ENCODE measurements around the gene PILRB.
"Not testable (repeated sequence)": the region's sequence is repeated elsewhere in the genome, so short reads cannot be mapped to it uniquely, and the experiment has no call there.

Gene PILRB

DNA sequence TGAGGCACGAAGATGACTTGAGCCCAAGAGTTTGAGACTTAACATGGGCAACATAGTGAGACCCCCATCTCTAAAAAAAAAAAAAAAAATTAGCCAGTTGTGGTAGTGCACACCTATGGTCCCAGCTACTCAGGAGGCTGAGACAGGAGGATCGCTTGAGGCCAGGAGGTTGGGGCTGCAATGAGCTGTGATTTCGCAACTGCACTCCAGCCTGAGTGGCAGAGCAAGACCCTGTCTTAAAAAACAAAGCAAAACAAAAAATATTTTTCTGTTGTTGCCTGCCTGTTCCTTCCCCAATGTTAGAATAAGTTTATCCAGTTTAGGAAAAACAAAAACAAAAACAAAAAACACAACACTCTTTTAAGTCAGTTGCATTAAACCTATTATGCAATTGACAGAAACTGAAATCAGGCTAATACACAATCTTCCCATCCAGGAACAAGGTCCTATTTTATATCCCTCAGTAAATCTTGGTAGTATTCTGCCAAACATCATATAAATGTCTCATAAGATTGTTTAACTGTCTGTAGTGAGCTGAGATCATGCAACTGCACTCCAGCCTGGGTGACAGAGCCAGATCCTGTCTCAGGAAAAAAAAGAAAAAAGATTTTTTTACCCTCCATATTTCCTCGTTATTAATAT lies 20.3 kb downstream of the PILRB start:
- no peak for DNase-seq

DNA sequence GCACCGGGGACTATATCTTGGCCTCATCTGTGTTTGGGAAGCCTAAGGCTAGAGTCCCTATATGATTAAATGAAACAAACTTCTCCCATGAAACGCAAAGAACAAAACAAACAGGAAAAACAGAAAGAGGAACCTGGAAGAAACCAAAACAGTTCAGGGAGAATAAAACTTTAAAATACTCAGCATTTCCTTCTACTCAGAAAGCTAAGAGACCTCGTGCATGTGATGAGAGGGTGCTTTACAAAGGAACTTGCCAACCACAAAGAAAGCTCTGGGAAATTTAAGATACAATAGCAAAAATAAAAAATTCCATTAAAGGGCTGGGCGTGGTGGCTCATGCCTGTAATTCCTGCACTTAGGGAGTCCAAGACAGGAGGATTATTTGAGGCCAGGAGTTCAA lies 22.3 kb downstream of the PILRB start:
- no peak for DNase-seq

DNA sequence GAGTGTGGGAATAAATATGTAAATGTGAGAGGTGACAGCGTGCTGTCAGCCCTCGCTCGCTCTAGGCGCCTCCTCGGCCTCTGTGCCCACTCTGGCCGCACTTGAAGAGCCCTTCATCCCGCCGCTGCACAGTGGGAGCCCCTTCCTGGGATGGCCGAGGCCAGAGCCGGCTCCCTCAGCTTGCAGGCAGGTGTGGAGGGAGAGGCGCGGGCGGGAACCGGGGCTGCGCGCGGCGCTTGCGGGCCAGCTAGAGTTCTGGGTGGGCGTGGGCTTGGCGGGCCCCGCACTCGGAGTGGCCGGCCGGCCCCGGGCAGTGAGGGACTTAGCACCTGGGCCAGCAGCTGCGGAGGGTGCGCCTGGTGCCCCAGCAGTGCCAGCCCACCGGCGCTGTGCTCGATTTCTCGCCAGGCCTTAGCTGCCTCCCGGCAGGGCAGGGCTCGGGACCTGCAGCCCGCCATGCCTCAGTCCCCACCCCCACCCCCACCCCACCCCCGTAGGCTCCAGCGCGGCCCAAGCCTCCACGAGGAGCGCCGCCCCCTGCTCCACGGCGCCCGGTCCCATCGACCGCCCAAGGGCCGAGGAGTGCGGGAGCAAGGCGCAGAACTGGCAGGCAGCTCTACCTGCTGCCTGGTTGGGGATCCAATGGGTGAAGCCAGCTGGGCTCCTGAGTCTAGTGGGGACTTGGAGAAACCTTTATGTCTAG lies 23.8 kb downstream of the PILRB start:
- DNase-seq: not testable (repeated sequence)

DNA sequence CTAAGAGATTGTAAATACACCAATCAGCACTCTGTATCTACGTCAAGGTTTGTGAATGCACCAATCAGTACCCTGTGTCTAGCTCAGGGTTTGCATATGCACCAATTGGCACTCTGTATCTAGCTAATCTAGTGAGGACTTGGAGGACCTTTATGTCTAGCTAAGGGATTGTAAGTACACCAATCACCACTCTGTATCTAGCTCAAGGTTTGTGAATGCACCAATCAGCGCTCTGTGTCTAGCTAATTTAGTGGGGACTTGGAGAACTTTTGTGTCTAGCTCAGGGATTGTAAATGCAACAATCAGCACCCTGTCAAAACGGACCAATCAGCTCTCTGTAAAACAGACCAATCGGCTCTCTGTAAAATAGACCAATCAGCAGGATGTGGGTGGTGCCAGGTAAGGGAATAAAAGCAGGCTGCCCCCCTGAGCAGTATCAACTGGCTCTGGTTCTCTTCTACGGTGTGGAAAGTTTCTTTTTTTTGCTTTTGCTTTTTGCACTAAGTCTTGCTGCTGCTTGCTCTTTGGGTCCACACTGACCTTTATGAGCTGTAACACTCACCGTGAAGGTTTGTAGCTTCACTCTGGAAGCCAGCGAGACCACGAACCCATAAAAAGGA lies 24.4 kb downstream of the PILRB start:
- DNase-seq: not testable (repeated sequence)

DNA sequence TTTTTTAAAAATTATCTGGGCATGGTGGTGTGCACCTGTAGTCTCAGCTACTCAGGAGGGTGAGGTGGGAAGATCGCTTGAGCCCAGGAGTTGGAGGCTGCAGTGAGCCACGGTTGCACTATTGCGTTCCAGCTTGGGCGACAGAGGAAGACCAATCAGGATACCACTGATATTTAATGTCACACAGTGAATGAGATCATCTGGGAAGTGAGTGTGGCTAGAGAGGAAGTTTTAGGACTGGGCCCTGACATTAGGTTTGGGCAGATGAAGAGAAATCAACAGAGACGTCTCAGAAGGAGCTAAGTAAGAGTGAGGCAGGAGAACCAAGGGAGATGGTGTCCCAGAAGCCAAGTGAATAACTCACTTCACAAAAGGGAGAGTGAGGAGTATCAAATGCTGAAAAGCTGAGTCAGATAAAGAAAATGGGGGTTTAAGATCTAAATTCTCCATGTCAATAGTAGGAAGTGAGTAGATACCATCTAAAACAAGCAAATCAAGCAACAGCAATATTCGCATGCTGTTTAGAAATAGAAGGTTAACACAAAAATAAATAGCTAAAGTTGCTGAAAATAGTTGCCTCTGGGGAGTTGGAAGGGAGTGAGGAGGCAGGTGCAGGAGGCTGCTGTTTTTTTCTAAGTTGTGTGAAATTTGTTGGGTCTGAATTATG lies 26.8 kb downstream of the PILRB start:
- DNase-seq: no peak

DNA sequence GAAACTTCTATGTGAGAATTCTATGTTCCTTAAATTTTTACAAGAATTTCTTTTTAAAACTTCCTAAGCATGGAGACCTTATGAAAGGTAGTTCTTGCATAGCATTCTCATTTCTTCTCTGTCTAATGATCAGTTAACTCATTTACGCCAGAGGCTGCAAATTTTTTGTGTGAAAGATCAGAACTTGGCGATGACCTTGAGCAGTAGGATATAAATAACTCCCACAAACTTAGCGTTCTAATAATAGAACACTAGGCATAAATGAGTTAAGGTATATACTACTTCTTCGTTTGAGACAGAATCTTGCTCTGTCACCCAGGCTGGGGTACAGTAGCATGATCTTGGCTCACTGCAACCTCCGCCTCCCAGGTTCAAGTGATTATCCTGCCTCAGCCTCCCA lies 29.0 kb downstream of the PILRB start:
- DNase-seq: no peak

DNA sequence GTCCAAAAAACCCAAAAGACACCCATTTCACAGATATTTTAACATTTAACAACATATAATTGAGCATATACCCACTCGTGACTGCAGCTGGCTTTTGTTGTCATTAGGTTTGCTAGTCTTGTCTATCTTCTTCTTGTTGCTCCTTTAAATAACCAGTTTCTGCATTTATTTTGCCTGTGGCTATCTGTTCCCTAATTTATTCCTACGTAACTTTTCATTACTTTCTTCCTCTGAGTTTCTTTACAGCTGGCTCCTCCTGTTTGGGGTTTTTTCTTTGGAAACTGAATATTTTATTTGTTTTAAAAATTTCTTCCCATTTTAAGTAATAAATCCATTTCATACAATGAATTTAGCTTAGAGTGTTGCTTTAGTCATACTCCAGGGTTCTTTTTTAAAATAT lies 29.8 kb downstream of the PILRB start:
- DNase-seq: no peak

DNA sequence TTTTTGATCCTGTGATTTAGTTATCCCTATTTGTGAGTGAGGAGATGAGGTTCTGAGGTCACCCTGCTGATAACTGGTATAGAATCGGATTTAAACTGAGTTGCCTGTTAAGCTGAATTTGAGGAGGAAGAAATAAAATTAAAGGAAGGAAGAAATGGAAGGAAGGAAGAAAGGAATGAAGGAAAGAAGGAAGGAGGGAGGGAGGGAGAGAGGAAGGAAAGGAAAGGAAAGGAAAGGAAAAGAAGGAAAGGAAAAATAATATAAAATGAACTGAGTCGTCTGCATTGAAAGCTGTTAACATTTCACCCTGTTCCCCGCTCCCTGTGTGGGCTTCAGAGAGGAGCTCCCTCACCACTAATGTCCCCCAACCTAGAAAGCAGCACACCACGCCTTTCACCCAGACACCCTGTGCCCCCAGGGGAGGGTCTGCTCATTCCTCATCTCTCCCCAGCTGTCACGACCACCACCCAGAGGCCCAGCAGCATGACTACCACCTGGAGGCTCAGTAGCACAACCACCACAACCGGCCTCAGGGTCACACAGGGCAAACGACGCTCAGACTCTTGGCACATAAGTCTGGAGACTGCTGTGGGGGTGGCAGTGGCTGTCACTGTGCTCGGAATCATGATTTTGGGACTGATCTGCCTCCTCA lies 31.6 kb downstream of the PILRB start:
- no peak for DNase-seq

DNA sequence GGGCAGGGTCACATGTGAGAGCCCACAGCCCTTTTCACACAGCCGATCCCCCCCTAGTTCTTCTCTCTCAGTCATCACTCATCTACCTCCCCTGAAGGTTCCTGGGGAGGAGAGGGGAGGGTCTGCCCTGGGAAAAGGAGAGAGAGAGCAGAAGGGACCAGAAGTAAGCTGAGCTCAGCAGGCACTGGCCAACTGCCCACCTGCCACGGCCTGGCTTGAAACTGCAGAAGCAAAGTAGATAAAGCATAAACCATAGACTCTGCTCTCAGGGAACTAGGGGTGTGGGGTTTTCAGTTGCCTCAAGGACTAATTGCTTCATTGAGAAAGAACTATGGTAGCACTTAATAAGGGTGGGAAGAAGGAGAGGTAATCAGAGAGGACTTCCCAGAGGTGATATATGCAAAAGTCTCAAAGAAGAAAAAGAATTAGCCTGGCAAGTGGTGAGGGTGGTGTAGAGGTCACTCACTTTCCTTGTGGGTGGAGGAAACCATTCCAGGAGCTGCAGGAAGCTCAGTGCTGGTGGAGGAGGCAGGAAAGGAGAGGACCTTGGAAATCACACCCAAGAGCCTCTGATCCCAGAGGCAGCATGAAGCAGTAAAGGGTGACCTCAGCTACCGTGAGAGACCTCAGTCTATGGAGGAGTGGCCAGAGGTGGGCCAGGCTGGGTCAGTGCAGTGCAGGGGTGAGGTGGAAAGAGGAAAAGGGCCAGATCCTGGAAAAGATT lies 32.5 kb downstream of the PILRB start:
- DNase-seq: no peak

DNA sequence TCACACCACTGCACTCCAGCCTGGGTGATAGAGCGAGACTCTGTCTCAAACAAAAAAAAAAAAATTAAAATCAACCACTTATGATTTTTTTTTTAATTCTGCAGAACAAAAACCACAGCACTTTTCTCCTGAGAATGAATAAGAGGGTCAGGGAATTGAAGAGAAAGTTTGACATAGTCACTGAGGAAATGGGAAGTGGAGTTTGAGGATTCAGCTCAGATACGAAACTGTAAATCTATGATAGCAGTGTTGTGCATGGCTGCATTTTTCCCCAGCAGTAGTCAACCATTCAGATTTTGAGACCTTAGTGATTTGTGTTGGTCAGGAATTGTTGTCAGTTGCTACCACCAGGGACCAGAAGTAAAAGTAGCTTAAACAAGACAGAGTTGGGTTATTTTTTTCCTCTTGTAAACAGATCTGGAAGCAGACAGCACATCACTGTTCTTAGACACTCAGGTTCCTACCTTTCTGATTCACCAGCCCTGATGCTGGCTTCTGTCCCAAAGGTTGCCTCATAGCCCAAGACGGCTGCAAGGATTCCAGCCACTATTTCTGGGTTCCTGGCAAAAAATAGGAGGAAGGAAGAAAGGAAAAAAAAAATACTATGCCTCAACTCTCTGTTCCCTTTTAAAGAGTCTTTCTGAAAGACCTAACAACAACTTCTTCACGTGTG lies 35.5 kb downstream of the PILRB start:
- DNase-seq: no peak

DNA sequence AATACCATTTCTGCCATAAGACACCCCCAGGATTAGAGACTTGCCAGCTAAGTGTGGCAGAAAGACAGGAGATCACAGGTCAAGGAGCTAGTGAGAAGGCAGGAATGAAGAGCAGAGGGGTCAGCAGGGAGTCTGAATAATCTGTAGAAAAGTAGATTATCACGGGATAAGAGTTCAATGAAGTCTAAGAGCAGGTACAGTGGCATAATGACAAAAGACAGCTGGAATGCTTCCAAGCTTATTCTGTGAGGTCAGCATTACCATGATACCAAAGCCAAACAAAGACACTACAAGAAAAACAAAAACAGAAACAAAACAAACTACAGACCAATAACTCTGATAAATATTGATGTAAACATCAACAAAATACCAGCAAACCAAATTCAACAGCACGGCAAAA lies 36.2 kb downstream of the PILRB start:
- DNase-seq: no peak

DNA sequence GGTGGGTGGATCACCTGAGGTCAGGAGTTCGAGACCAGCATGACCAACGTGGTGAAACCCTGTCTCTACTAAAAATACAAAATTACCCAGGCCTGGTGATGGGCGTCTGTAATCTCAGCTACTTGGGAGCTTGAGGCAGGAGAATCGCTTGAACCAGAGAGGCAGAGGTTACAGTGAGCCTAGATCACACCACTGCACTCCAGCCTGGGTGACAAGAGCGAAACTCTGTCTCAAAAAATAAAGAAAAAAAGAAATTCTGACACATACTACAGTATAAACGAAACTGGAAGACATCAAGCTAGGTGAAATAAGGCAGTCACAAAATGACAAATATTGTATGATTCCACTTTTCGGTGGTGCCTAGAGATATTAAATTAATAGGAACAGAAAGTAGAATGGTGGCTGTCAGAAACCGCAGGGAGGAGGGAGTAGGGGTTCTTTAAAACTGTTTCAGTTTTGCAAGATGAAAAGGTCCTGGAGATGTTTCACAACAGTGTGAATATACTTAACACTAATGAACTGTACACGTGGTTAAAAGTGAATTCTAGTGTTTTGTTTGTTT lies 38.6 kb downstream of the PILRB start:
- DNase-seq: peak; percentile 26

DNA sequence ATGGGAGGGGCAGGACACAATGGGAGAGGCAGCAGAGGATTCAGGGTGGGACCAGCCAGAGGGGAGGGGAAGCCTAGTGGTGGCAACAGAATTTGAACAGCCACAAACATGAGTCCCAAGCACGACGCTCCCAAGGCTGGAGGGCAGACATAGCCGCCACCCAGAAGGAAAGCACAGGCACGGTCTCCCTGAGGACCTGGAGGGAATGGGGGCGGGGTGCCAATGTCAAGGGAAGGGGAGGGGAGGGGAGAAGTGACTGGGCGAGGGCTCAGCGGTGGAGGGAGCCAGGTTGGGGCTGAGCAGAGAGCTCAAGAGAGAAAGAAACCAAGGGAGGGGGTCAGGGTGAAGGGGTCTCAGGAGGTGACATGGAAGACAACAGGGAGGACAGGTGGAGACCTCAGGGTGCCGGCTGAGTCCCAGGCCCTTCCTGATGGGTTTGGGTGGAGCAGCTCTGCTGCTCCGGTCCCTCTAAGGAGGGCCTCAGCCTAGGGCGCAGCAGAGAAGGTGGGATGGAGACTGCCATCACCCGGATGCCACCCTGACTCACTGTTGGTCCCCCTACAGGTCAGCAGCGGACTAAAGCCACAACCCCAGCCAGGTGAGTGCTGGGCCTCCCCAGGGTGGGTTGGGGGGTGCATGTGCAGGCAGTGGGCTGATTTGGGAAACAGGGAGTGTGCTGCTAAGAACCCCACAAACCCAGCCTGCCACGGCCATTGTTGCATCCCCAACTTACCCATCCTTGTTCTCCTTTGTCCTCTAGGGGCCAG lies 39.6 kb downstream of the PILRB start:
- no peak for DNase-seq

DNA sequence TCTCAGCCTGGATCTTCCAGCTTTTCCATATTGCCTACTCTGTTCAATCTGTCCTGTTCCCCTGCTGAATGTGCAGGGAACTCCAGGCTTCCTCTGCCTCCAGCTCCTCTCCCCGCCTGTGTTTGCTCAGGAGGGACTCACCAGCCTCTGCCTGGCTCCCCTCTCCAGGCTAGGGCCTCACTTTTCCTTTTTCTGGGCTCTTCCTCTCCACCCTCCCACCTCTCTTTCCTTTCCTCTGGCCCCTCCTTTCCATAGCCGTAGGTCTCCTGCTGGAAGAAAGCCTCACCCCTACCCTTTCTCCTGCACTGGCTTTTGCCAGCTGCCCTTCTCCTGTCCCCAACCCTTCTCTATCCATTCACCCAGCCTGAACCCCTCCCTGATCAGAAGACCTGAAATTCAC lies 40.3 kb downstream of the PILRB start:
- no peak for DNase-seq

DNA sequence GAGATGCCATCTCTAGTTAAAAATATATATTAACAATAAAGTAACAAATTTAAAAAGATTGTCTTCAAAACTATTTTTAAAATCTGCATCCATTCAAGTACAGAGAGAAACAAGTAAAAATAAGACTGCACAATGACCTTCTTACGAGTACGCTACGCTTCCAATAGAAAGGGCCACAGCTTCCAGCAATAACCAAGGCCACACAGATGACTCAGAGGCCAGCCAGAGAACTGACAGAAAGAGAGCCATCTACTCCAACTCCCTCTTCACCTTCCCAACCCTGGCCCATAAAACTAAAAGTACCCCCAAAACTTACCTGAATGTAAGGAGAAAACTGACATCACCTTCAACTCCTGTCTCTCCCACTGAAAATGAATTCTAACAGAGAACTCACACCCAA lies 42.1 kb downstream of the PILRB start:
- no peak for DNase-seq

DNA sequence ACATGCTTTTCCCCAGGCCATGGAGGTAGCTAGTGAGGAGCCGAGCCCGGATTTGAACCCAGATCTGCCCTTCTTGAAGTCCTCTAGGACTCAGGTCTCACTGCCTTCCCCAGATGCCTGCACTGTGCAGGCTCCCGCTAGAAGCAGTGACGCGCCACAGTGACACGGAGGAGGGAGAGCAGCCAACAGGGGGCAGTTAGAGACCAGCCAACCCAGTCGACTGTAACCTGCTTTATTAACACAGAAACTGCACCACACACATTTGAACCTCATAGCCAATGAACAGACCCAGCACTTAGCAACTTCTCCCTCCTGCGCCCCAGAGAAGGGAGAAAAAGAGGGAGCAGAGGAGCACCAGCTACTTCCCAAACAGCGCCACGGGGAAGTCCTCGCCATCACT lies 42.7 kb downstream of the PILRB start:
- no peak for DNase-seq

DNA sequence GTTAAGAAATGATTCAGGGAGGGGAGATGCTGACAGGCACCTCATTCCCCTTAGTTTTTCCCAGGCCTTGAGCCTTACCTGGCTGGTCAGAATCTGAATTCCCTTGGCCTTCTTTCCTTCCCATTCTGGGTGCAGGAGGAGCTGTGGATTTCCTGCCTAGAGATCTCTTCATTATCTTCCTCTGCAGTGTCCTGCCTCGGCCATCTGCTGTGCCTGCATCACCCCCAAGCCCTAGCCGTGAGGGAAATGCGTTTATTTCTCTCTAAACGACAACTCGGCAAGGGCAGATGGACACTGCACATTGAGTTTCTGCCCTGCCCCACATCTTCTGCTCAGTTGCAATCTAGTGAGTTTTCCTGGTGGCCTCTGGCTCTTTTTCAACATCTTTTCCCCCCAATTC lies 43.9 kb downstream of the PILRB start:
- no peak for DNase-seq

DNA sequence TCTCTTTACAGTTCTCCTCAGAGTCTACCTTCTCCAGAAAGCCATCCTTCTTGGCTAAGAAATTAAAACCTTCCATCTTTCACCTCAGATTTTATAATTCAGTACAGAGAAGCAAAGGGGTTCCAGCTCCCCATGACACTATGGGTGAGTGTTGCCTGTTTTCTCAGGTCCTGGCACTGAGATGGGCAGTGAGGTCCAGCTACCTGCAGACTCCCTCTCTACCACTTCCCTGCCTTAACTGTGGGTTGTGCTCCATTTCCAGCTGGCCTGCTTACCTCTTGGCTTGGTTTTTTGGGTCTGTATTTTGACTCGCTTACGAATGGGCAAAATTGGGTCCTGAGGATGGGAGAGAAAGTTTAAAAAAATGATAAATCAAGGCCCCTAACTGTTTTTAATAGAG lies 44.3 kb downstream of the PILRB start:
- no peak for DNase-seq

DNA sequence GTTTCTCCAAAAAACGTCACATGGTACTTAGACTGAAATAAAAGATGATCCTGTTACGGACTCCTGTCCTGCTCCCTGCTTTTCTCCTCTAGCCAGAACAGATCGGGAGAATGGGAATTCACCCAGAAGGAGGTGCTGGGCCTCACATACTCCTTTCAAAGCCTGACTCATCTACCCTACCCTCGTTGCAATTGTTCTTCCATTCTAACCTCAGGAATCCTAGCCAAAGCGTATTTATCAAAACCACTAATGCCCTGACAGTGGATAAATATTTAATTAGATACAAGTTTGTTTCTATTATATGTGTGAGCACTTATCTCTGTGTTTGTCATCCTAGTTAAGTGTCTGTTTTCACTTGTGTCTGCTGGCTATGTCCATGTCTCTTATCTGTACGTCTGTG lies 48.9 kb downstream of the PILRB start:
- DNase-seq: no peak

DNA sequence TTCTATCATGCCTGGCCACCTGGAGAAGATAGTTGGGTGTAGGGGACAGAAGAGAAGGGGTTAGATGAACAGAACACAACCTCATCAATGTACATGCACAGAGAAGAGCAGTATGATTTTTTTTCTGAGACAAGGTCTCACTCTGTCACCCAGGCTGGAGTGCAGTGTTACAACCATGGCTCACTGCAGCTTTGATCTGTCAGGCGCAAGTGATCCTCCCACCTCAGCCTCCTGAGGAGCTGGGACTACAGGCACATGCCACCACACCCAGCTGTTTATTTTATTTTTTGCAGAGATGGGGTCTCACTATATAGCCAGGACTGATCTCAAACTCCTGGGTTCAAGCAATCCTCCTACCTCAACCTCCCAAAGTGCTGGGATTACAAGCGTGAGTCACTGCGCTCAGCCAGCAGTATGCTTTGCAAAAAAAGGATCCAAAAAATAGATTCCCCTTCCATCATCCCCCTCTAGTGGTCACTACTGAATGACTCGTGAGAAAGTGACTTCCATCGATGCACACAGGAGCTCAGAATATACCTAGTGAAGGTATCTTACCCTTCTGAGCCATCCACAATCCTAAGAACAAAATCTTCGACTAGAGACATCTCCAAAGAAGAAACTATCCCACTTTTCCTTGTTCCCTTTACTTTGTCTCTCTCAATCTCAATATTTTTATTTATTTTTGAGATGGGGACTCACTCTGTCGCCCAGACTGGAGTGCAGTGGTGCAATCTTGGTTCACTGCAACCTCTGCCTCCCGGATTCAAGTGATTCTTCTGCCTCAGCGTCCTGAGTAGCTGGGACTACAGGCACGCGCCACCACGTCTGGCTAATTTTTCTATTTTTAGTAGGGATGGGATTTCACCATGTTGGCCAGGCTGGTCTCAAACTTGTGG lies 49.6 kb downstream of the PILRB start:
- no peak for DNase-seq
